Esophagus squamous epithelium (tissue), 5 donors: ENCODE results near the gene MFF. TPM values are rescaled to one million over a fixed set of nuclear protein-coding genes. Genes with fewer than 3 reads are reported as not detected.

Experiments
- DNase-seq: peaks from one replicate; lab custom pipeline; 2025; lab: John Stamatoyannopoulos, UW
- H3K27ac ChIP-seq, 4 donors: fragments of 200-600 bp; sonication (generic); one replicate each; pipeline ENCODE4 v1.5.1; 2016 to 2019; ENCODE audit warnings: mild to moderate bottlenecking in 1 of 4
- H3K27me3 ChIP-seq, 4 donors: fragments of 200-600 bp; sonication (generic); 1 replicate in 3 of 4; 2 replicates in 1 of 4; pipeline versions ENCODE4 v1.5.1 to v1.6.0; 2017 to 2021; ENCODE audit warnings: antibody characterized with exemption in 1 of 4
- H3K36me3 ChIP-seq, 3 donors: fragments of 200-600 bp; sonication (generic); one replicate each; pipeline ENCODE4 v1.5.1; 2016 to 2019
- H3K4me1 ChIP-seq, 3 donors: fragments of 200-600 bp; sonication (generic); one replicate each; pipeline ENCODE4 v1.5.1; 2017 to 2019
- H3K4me3 ChIP-seq, 4 donors: fragments of 200-600 bp; sonication (generic); 1 replicate in 3 of 4; 2 replicates in 1 of 4; pipeline ENCODE4 v1.5.1; 2016 to 2019; ENCODE audit warnings: mild to moderate bottlenecking in 2 of 4, moderate library complexity in 1 of 4
- H3K9me3 ChIP-seq, 3 donors: fragments of 200-600 bp; sonication (generic); one replicate each; pipeline ENCODE4 v1.5.1; 2016 to 2019
- POLR2A ChIP-seq, 4 donors: fragments of 450-650 bp; IDR thresholded peaks; one replicate each; pipeline ENCODE4 v1.6.1; 2017; ENCODE audit warnings: antibody characterized with exemption in 4 of 4, mild to moderate bottlenecking in 4 of 4, moderate library complexity in 3 of 4
- WGBS, 2 donors: methylation state at CpG; one replicate each; pipeline ENCODE4 v1.1.5; 2018; 5-methylcytosine and 5-hydroxymethylcytosine counted together
- intact Hi-C: fragments of 100-400 bp; cut with DNase I; formaldehyde crosslinking; loops from one replicate; pipeline ENCODE4 v1.15.0; 2022
- total RNA-seq, 4 donors: library from RNA; depleted of rRNA; stranded (reverse); fragments of >200 nt; gene quantifications; one replicate each; pipeline ENCODE4 v1.1.0, GENCODE V29; 2016
- TF ChIP-seq, protein P1 (sequence below), 6 experiments: fragments of 450-650 bp in 4 of 6; fragments of 200-600 bp in 2 of 6; sonication (generic) in 2 of 6; IDR thresholded peaks; one replicate each; pipeline ENCODE4 v1.5.1; 2016 to 2019; ENCODE audit warnings: antibody characterized with exemption in 6 of 6, mild to moderate bottlenecking in 4 of 6, moderate library complexity in 4 of 6
- donor health status: DM: yes; HTN: yes; CAD: no.

The MFF gene
- total RNA-seq, 4 donors from 2014 or later: 66.8 to 91.0 (median 84.8) TPM

DNA sequence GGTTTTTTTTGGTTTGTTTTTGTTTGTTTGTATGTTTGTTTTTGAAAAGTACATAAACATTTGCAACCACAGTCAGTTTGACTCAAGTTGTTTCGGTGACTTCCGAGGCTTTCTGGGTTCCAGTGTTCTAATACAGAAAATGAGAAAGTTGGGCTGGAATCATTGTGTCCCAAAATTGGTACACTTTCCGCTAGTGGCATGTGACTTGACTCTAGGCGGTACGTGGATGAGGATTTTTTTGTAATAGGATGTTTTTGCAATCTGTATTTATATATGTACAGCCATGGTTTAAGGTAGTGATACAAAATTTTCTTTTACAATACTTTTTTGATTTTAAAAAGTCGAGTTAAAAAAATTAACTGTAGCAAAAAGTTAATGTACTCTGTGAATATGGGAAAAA is 1.7 kb downstream of the MFF start:
- TF ChIP-seq POLR2A (IDR thresholded peaks at IDR 0.05): no peak
- TF ChIP-seq, protein P1, sequence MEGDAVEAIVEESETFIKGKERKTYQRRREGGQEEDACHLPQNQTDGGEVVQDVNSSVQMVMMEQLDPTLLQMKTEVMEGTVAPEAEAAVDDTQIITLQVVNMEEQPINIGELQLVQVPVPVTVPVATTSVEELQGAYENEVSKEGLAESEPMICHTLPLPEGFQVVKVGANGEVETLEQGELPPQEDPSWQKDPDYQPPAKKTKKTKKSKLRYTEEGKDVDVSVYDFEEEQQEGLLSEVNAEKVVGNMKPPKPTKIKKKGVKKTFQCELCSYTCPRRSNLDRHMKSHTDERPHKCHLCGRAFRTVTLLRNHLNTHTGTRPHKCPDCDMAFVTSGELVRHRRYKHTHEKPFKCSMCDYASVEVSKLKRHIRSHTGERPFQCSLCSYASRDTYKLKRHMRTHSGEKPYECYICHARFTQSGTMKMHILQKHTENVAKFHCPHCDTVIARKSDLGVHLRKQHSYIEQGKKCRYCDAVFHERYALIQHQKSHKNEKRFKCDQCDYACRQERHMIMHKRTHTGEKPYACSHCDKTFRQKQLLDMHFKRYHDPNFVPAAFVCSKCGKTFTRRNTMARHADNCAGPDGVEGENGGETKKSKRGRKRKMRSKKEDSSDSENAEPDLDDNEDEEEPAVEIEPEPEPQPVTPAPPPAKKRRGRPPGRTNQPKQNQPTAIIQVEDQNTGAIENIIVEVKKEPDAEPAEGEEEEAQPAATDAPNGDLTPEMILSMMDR (IDR thresholded peaks at IDR 0.05): no peak
- H3K36me3 ChIP-seq: peaks cover 0 to 28% (median 0%) of the 10 kb centered on the region in 3 donors
- H3K4me3 ChIP-seq: no peak overlapping the region
- H3K27me3 ChIP-seq: no peaks in the 10 kb centered on the region
- intact Hi-C loops: no loop called here
- H3K9me3 ChIP-seq: no peaks in the 10 kb centered on the region
- no peak overlapping the region for H3K27ac ChIP-seq
- DNase-seq: no peak
- WGBS, 2 donors: 70 to 86% methylated on average over 6 of the region's 6 CpGs
- H3K4me1 ChIP-seq: peaks cover 0 to 31% (median 5%) of the 10 kb centered on the region in 3 donors

DNA sequence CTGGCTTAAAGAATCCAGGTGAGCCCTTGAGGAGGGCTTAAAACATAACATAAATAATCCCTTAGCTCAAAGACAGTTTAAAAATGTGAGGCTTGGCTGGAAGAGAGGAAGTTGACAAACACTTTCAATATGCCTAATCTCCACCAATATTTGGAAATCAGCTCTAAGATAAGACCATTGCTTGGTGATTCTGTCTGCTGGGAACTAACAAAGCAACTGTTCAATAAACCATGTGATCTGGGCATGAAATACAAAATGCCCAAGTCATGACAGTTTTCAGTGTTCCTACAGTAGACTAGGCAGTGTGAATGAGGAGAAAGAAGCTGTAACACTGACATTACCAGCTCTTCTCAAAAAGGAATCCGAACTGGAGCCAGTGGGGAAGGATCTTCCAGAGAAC is 10.7 kb downstream of the MFF start:
- H3K36me3 ChIP-seq: peaks cover 6 to 80% (median 21%) of the 10 kb centered on the region in 3 donors

DNA sequence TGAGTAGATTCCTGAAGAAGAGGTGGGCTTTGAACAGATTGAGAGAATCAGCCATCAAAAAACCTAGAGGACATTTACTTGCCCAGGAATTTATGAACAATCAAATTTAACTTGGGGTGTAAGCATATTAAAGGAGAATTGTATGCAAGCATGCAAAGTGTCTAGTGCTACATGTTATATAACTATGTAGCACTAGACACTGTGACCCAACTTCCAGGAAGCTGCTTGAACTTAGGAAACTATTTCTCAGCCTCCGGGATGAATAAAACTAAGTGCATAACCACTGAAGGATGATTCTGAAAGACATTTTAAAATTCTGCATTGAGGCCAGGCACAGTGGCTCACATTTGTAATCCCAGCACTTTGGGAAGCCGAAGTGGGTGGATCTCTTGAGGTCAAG is 12.4 kb downstream of the MFF start:
- Histone ChIP-seq H3K27me3 (no peaks in the 10 kb centered on the region), H3K27ac (no peak overlapping the region), H3K4me1 (no peaks in the 10 kb centered on the region), H3K9me3 (no peaks in the 10 kb centered on the region), H3K4me3 (no peak overlapping the region), H3K36me3 (peaks cover 6 to 80% (median 21%) of the 10 kb centered on the region in 3 donors)
- intact Hi-C loops: no loop called here
- DNase-seq: no peak
- TF ChIP-seq POLR2A (IDR thresholded peaks at IDR 0.05): no peak
- TF ChIP-seq, protein P1 (IDR thresholded peaks at IDR 0.05): no peak
- WGBS, 2 donors: 95 to 96% methylated on average over 2 of the region's 2 CpGs

More for the DNA sequence above, 10.7 kb downstream of the MFF start:
- intact Hi-C loops: no loop called here
- WGBS, 2 donors: 64 to 89% methylated on average over 1 of the region's 1 CpG
- no peak overlapping the region for H3K27ac ChIP-seq
- no peaks in the 10 kb centered on the region for H3K4me1 ChIP-seq
- H3K27me3 ChIP-seq: no peaks in the 10 kb centered on the region
- no peak for DNase-seq
- H3K9me3 ChIP-seq: no peaks in the 10 kb centered on the region
- H3K4me3 ChIP-seq: no peak overlapping the region
- TF ChIP-seq POLR2A (IDR thresholded peaks at IDR 0.05): no peak
- TF ChIP-seq, protein P1 (IDR thresholded peaks at IDR 0.05): no peak

DNA sequence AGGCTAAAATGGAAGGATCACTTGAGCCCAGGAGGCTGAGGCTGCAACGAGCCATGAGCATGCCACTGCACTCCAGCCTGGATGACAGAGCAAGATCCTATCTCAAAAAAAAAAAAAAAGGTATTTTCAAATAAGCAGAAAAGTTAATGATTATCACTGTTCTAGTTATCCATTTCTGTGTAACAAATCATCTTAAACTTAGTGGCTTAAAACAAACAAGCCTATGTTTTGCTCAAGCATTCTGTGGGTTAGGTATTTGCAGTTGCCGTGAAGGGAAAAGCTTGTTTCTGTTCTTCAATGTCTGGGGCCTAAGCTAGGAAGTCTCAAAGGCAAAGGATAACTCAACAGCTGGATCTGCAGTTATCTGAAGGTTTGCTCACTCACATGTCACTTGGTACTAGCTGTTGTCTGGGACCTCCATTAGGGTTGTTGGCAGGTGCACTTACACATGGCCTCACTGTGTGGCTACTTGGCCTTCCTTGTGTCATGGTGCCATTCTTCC is 14.1 kb downstream of the MFF start:
- 91 to 100% methylated on average over 2 of the region's 2 CpGs for WGBS, 2 donors
- no peak for DNase-seq
- no peak overlapping the region for H3K27ac ChIP-seq
- H3K4me3 ChIP-seq: no peak overlapping the region
- H3K4me1 ChIP-seq: no peaks in the 10 kb centered on the region
- peaks cover 6 to 80% (median 13%) of the 10 kb centered on the region in 3 donors for H3K36me3 ChIP-seq
- no peaks in the 10 kb centered on the region for H3K9me3 ChIP-seq
- intact Hi-C loops: no loop called here
- TF ChIP-seq POLR2A (IDR thresholded peaks at IDR 0.05): no peak
- TF ChIP-seq, protein P1 (IDR thresholded peaks at IDR 0.05): no peak
- H3K27me3 ChIP-seq: no peaks in the 10 kb centered on the region

DNA sequence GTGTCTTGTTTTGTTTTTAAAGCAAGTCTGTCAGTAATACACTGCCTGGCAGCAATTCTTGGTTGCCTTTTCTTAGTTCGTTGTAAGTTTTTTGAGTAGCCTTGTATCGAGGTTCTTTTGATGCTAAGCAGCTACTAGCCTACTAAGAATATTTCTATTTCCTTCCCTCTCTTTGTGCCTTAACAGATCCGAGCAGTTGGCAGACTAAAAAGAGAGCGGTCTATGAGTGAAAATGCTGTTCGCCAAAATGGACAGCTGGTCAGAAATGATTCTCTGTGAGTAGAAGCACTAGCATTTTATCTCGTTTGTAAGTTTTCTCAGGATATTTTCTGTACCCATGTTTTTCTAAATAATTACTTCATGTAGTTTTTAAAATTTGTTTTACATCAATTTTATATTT is 15.1 kb downstream of the MFF start:
- no peak overlapping the region for H3K27ac ChIP-seq
- 74% methylated on average over 6 of the region's 6 CpGs for WGBS, 2 donors
- H3K9me3 ChIP-seq: no peaks in the 10 kb centered on the region
- H3K4me3 ChIP-seq: no peak overlapping the region
- H3K4me1 ChIP-seq: no peaks in the 10 kb centered on the region
- no peaks in the 10 kb centered on the region for H3K27me3 ChIP-seq
- no peak for DNase-seq
- TF ChIP-seq, protein P1 (IDR thresholded peaks at IDR 0.05): no peak
- TF ChIP-seq POLR2A (IDR thresholded peaks at IDR 0.05): no peak
- intact Hi-C loops: no loop called here
- peaks cover 6 to 72% (median 11%) of the 10 kb centered on the region in 3 donors for H3K36me3 ChIP-seq
